Measurements from ENCODE around the gene RAB30.
"Not testable (repeated sequence)": the region's sequence is repeated elsewhere in the genome, so short reads cannot be mapped to it uniquely, and the experiment has no call there.

DNA sequence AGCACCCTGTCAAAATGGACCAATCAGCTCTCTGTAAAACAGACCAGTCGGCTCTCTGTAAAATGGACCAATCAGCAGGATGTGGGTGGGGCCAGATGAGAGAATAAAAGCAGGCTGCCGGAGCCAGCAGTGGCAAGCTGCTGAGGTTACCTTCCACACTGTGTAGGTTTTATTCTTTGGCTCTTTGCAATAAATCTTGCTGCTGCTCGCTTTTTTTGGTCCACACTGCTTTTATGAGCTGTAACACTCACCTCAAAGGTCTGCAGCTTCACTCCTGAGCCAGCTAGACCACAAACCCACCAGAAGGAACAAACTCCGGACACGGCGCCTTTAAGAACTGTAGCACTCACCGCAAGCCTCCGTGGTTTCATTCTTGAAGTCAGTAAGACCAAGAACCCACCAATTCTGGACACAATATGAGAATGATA lies 100.2 kb downstream of the RAB30 start:
- TF ChIP-seq, protein P1, sequence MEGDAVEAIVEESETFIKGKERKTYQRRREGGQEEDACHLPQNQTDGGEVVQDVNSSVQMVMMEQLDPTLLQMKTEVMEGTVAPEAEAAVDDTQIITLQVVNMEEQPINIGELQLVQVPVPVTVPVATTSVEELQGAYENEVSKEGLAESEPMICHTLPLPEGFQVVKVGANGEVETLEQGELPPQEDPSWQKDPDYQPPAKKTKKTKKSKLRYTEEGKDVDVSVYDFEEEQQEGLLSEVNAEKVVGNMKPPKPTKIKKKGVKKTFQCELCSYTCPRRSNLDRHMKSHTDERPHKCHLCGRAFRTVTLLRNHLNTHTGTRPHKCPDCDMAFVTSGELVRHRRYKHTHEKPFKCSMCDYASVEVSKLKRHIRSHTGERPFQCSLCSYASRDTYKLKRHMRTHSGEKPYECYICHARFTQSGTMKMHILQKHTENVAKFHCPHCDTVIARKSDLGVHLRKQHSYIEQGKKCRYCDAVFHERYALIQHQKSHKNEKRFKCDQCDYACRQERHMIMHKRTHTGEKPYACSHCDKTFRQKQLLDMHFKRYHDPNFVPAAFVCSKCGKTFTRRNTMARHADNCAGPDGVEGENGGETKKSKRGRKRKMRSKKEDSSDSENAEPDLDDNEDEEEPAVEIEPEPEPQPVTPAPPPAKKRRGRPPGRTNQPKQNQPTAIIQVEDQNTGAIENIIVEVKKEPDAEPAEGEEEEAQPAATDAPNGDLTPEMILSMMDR (IDR thresholded peaks at IDR 0.05) = not testable (repeated sequence)
- TF ChIP-seq POLR2A (IDR thresholded peaks at IDR 0.05) = not testable (repeated sequence)
